K562 (cell line): Measurements from ENCODE around the gene CLEC2D. TPM values are rescaled to one million over a fixed set of nuclear protein-coding genes. Genes with fewer than 3 reads are reported as not detected.

Experiments used
- ARID4B ChIP-seq: sonication (generic); formaldehyde crosslinking; IDR thresholded peaks from 2 replicates; pipeline ENCODE4 v1.8.0; 2022; ENCODE audit warnings: mild to moderate bottlenecking, missing genetic modification reagents
- BRF2 ChIP-seq: IDR thresholded peaks from 3 replicates; pipeline ENCODE4 v1.6.1; 2011; ENCODE audit warnings: borderline replicate concordance, mild to moderate bottlenecking; ENCODE audit not compliant: insufficient read length, insufficient read depth
- CEBPB ChIP-seq: fragments of 450-650 bp; IDR thresholded peaks from 2 replicates; pipeline ENCODE4 v1.6.1; 2016; ENCODE audit warnings: missing genetic modification characterization, missing compliant biosample characterization
- DACH1 ChIP-seq: fragments of 450-650 bp; IDR thresholded peaks from 2 replicates; pipeline ENCODE4 v1.6.1; 2018; ENCODE audit not compliant: partially characterized antibody
- EP400 ChIP-seq: fragments of 450-650 bp; IDR thresholded peaks from 2 replicates; pipeline ENCODE4 v1.6.1; 2017; ENCODE audit warnings: antibody characterized with exemption, mild to moderate bottlenecking, moderate library complexity
- HDAC2 ChIP-seq: fragments of 450-650 bp; IDR thresholded peaks from 2 replicates; pipeline ENCODE4 v1.6.1; 2016; ENCODE audit warnings: mild to moderate bottlenecking
- HDAC6 ChIP-seq: IDR thresholded peaks from 2 replicates; pipeline ENCODE4 v1.6.1; 2012; ENCODE audit warnings: low read depth, mild to moderate bottlenecking, control low read depth, inconsistent platforms, low read length, moderate library complexity
- LARP7 ChIP-seq: fragments of 450-650 bp; IDR thresholded peaks from 2 replicates; pipeline ENCODE4 v1.6.1; 2016
- MCM3 ChIP-seq: fragments of 450-650 bp; IDR thresholded peaks from 2 replicates; pipeline ENCODE4 v1.6.1; 2016
- MED1 ChIP-seq: sonication (generic); formaldehyde crosslinking; IDR thresholded peaks from 2 replicates; pipeline ENCODE4 v1.8.1; 2023; ENCODE audit warnings: missing genetic modification reagents, borderline replicate concordance
- MYNN ChIP-seq, 2 experiments: sonication (generic); formaldehyde crosslinking in 1 of 2; IDR thresholded peaks; 2 replicates each; pipeline versions ENCODE4 v1.5.0 to v1.6.1; 2016 to 2020; ENCODE audit warnings: antibody characterized with exemption in 1 of 2, missing genetic modification reagents in 1 of 2
- THRAP3 ChIP-seq: fragments of 450-650 bp; IDR thresholded peaks from 2 replicates; pipeline ENCODE4 v1.6.1; 2016; ENCODE audit warnings: mild to moderate bottlenecking, inconsistent platforms, borderline replicate concordance
- TRIM24 ChIP-seq, 2 experiments: fragments of 450-650 bp; IDR thresholded peaks; 2 replicates each; pipeline ENCODE4 v1.6.1; 2016
- VEZF1 ChIP-seq: fragments of 200-800 bp; sonication (Bioruptor generic); IDR thresholded peaks from 2 replicates; pipeline ENCODE4 v1.6.1; 2017; ENCODE audit warnings: missing genetic modification characterization, missing compliant biosample characterization
- ZNF143 ChIP-seq: sonication (generic); formaldehyde crosslinking; IDR thresholded peaks from 2 replicates; pipeline ENCODE4 v1.9.0; 2022; ENCODE audit warnings: mild to moderate bottlenecking, missing genetic modification reagents
- ZNF274 ChIP-seq: IDR thresholded peaks from 2 replicates; pipeline ENCODE4 v1.6.1; 2011; ENCODE audit warnings: low read depth, mild to moderate bottlenecking, low read length, moderate library complexity, borderline replicate concordance
- ZNF699 ChIP-seq: fragments of 250-450 bp; sonication (Bioruptor Pico); IDR thresholded peaks from 2 replicates; pipeline ENCODE4 v1.8.0; 2021; ENCODE audit warnings: mild to moderate bottlenecking, moderate library complexity; ENCODE audit not compliant: insufficient replicate concordance
- polyA plus RNA-seq, 8 experiments: library from polyadenylated mRNA; depleted of rRNA in 4 of 8; stranded (reverse) in 5 of 8; unstranded in 3 of 8; fragments of >200 nt; fragmentation: Nextera tagmentation in 2 of 8; fragmentation: Illumina TruSeq in 1 of 8; extraction: Ambion mirVana in 2 of 8; extraction: Trizol in 1 of 8; gene quantifications; 2 replicates each; pipeline versions ENCODE4 v1.2.1 to v1.2.3, GENCODE V29; 2011 to 2014; ENCODE audit warnings: inconsistent platforms in 1 of 8, missing spikeins in 1 of 8
- total RNA-seq, 7 experiments: library from RNA; depleted of rRNA in 6 of 7; stranded (reverse); fragments of >200 nt in 6 of 7; fragmentation: Illumina TruSeq in 2 of 7; extraction: Trizol in 2 of 7; gene quantifications; 2 replicates each; pipeline versions ENCODE4 v1.2.1 to v1.2.3, GENCODE V29; 2011 to 2021; ENCODE audit warnings: low replicate concordance in 1 of 7

Gene CLEC2D
- total and polyA plus RNA-seq, 9 of the 15 experiments (the other 6 are each of a cell fraction or from before 2014, with no cell fraction given), result 1.4 to 5.0 (median 2.2) TPM

GRCh38 chr12:9721394-9722092 lies 52.0 kb downstream of the CLEC2D start (continued):
- peak; percentile 97 for TF ChIP-seq CEBPB
- peak in 1 of 2 experiments; percentile 24; a peak in 1 of 4 replicates for TF ChIP-seq TRIM24 (IDR thresholded peaks at IDR 0.05)
- no peak for TF ChIP-seq ZNF699 (CRISPR knock-in tag)
- TF ChIP-seq ZNF143 (CRISPR knock-in tag), result no peak
- no peak for TF ChIP-seq THRAP3
- TF ChIP-seq BRF2, result no peak
- no peak for TF ChIP-seq ZNF274
- no peak for TF ChIP-seq LARP7
- TF ChIP-seq MCM3, result no peak
- no peak for TF ChIP-seq HDAC2
- TF ChIP-seq EP400, result no peak
- no peak for TF ChIP-seq MED1 (CRISPR knock-in tag)
- TF ChIP-seq DACH1, result no peak
- TF ChIP-seq MYNN (IDR thresholded peaks at IDR 0.05), result no peak
- no peak for TF ChIP-seq MYNN (CRISPR knock-in tag; IDR thresholded peaks at IDR 0.05)
- TF ChIP-seq HDAC6, result no peak
- no peak for TF ChIP-seq VEZF1 (CRISPR knock-in tag)
- no peak for TF ChIP-seq ARID4B
